Astrocyte (in vitro differentiated cells and primary cell): ENCODE results near the gene CABP4. TPM values are rescaled to one million over a fixed set of nuclear protein-coding genes. Genes with fewer than 3 reads are reported as not detected.
A peak's percentile ranks its signal among the peaks of the same experiment; 100 is the strongest.

Source experiments
- DNase-seq: peaks from one replicate; pipeline ENCODE4 v3.0.0-alpha.2; 2010; ENCODE audit warnings: low read depth
- FAIRE-seq: peaks from 2 replicates; lab custom pipeline; 2011; peaks lifted over from hg19 to GRCh38; lab: Jason Lieb, UNC
- H2AFZ ChIP-seq: 2 replicates; pipeline ENCODE4 v1.6.0; 2012; ENCODE audit warnings: low read depth, low read length, inconsistent platforms
- H3K27ac ChIP-seq: 2 replicates; pipeline ENCODE4 v1.5.1; 2011; ENCODE audit warnings: low read depth, low read length, inconsistent platforms
- H3K27me3 ChIP-seq: 2 replicates; pipeline ENCODE4 v1.6.0; 2011; ENCODE audit warnings: low read length, inconsistent platforms; ENCODE audit not compliant: insufficient read depth
- H3K36me3 ChIP-seq: 2 replicates; pipeline ENCODE4 v1.5.1; 2011; ENCODE audit warnings: low read length, inconsistent platforms; ENCODE audit not compliant: insufficient read depth
- H3K4me1 ChIP-seq: 2 replicates; pipeline ENCODE4 v1.5.1; 2011; ENCODE audit warnings: low read length, inconsistent platforms; ENCODE audit not compliant: insufficient read depth
- H3K4me2 ChIP-seq: 2 replicates; pipeline ENCODE4 v1.6.0; 2012; ENCODE audit warnings: low read length, inconsistent platforms
- H3K4me3 ChIP-seq: 2 replicates; pipeline ENCODE4 v1.5.1; 2011; ENCODE audit warnings: low read depth, mild to moderate bottlenecking, low read length, inconsistent platforms; ENCODE audit not compliant: insufficient read depth
- H3K79me2 ChIP-seq: 2 replicates; pipeline ENCODE4 v1.6.0; 2012; ENCODE audit warnings: mild to moderate bottlenecking, low read length, inconsistent platforms; ENCODE audit not compliant: insufficient read depth
- H3K9ac ChIP-seq: 2 replicates; pipeline ENCODE4 v1.6.0; 2012; ENCODE audit warnings: mild to moderate bottlenecking, low read length, inconsistent platforms
- H3K9me3 ChIP-seq: 2 replicates; pipeline ENCODE4 v1.5.1; 2012; ENCODE audit warnings: low read depth, mild to moderate bottlenecking, low read length, inconsistent platforms; ENCODE audit not compliant: insufficient read depth
- H4K20me1 ChIP-seq: 2 replicates; pipeline ENCODE4 v1.6.0; 2012; ENCODE audit warnings: low read length, inconsistent platforms; ENCODE audit not compliant: insufficient read depth
- H3K27ac Mint-ChIP-seq: one replicate; pipeline ENCODE4 v1.8.0; 2021; ENCODE audit warnings: mild to moderate bottlenecking, mixed read lengths; ENCODE audit not compliant: unreplicated experiment
- H3K27me3 Mint-ChIP-seq: one replicate; pipeline ENCODE4 v1.8.0; 2021; ENCODE audit warnings: low read depth, mixed read lengths; ENCODE audit not compliant: unreplicated experiment
- H3K36me3 Mint-ChIP-seq: one replicate; pipeline ENCODE4 v1.8.0; 2021; ENCODE audit warnings: low read depth, mixed read lengths; ENCODE audit not compliant: unreplicated experiment
- H3K4me1 Mint-ChIP-seq: one replicate; pipeline ENCODE4 v1.8.0; 2021; ENCODE audit warnings: low read depth, mixed read lengths; ENCODE audit not compliant: unreplicated experiment
- H3K4me3 Mint-ChIP-seq: one replicate; pipeline ENCODE4 v1.8.0; 2021; ENCODE audit warnings: mild to moderate bottlenecking, moderate library complexity, mixed read lengths; ENCODE audit not compliant: unreplicated experiment
- H3K9me3 Mint-ChIP-seq: one replicate; pipeline ENCODE4 v1.8.0; 2021; ENCODE audit warnings: mild to moderate bottlenecking, mixed read lengths; ENCODE audit not compliant: unreplicated experiment
- CTCF ChIP-seq: IDR thresholded peaks from 2 replicates; pipeline ENCODE4 v1.5.1; 2011; ENCODE audit warnings: low read depth, mild to moderate bottlenecking, inconsistent platforms, low read length, moderate library complexity; ENCODE audit not compliant: insufficient read depth
- EZH2 ChIP-seq: IDR thresholded peaks from 2 replicates; pipeline ENCODE4 v1.6.1; 2012; ENCODE audit warnings: mild to moderate bottlenecking, low read length, inconsistent platforms; ENCODE audit not compliant: insufficient read depth
- total RNA-seq: library from RNA; stranded (reverse); gene quantifications from 2 replicates; pipeline ENCODE4 v1.2.1, GENCODE V29; 2021

CABP4 gene
- total RNA-seq, 1 donor from 2014 or later = not detected

DNA sequence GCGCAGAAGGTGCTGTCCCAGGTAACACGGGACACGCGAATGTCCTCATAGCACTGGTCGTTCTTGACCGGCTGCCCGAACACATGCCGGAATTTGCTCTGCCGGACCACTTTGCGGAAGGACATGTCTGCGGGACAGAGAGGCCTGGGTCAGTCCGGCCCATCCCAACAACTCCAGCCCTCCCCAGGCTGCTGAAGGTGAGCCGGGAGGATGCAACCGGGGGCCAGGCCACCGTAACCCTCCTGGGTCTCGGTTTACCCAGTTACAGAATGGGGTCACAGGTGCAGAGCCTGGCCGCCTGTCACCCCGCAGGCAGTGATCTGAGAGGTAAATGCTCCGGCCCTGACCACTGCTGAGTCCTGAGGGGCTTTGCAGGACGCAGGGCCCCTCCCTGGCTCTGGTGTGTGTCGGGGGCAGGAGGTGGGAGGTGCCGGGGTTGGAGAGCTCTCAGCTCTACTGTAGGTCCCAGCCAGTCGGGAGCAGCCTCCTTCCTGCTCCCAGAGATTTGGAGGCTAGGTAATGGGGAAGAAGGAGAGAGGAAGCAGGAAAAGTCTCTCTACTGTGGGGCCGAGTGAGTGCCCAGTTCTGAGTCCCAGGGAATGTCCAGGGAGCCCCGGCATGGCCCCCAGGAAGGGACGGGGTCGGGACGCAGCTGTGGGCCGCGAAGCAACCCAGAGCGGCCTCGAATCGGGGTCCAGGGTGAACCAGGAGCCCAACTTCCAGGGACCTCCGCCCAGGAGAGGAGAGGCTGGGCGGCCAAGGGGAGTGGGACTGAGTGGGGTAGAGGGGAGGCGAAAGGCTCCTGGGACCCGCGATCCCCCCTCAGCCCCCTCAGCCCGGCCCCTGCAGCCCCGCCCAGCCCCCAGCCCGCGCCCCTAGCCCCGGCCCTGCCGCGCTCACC lies 12.4 kb upstream of the CABP4 start:
- peaks cover 15% of the 10 kb centered on the region for H3K79me2 ChIP-seq
- peak overlapping the region; percentile 97 for H3K4me2 ChIP-seq
- Mint-ChIP-seq H3K27me3 (peaks cover 4% of the 10 kb centered on the region), H3K27ac (peak overlapping the region; percentile 87), H3K9me3 (no peaks in the 10 kb centered on the region), H3K4me3 (peak overlapping the region; percentile 94), H3K4me1 (peaks cover 9% of the 10 kb centered on the region), H3K36me3 (peaks cover 1% of the 10 kb centered on the region)
- peak overlapping the region; percentile 80 for H3K4me3 ChIP-seq
- no peaks in the 10 kb centered on the region for H3K27me3 ChIP-seq
- no peak for DNase-seq
- no peaks in the 10 kb centered on the region for H3K36me3 ChIP-seq
- H2AFZ ChIP-seq = peak overlapping the region; percentile 18
- TF ChIP-seq CTCF = no peak
- TF ChIP-seq EZH2 = no peak
- peak overlapping the region; percentile 88 for H3K9ac ChIP-seq
- no peaks in the 10 kb centered on the region for H3K9me3 ChIP-seq
- no peak for FAIRE-seq
- peak overlapping the region; percentile 33 for H3K27ac ChIP-seq
- peaks cover 20% of the 10 kb centered on the region for H4K20me1 ChIP-seq
- peaks cover 12% of the 10 kb centered on the region for H3K4me1 ChIP-seq

DNA sequence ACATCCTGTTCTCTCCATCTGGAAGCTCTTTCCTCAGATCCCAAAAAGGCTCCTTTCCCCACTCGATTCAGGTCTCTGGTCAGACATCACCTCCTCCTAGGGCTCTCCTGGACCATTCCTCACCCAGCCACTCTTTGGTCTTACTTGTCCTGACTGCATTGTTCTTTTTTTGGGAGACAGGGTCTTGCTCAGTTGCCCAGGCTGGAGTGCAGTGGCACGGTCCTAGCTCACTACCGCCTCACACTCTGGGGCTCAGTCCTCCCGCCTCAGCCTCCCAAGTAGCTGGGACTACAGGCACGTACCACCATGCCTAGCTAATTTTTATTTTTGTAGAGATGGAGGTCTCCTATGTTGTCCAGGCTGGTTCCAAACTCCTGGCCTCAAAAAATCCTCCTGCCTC lies 9.6 kb upstream of the CABP4 start:
- H3K79me2 ChIP-seq = peaks cover 15% of the 10 kb centered on the region
- Mint-ChIP-seq H3K4me3 (no peak overlapping the region), H3K27ac (no peak overlapping the region)

More for the DNA sequence above, 9.6 kb upstream of the CABP4 start:
- TF ChIP-seq EZH2 (no peak), CTCF (no peak)
- FAIRE-seq = no peak
- no peak overlapping the region for H3K4me3 ChIP-seq
- H3K36me3 ChIP-seq = no peaks in the 10 kb centered on the region
- Mint-ChIP-seq H3K9me3 (no peaks in the 10 kb centered on the region), H3K36me3 (no peaks in the 10 kb centered on the region), H3K27me3 (peaks cover 6% of the 10 kb centered on the region), H3K4me1 (peaks cover 4% of the 10 kb centered on the region)
- H2AFZ ChIP-seq = no peak overlapping the region
- DNase-seq = no peak
- H3K9ac ChIP-seq = no peak overlapping the region
- H3K9me3 ChIP-seq = no peaks in the 10 kb centered on the region
- peaks cover 18% of the 10 kb centered on the region for H4K20me1 ChIP-seq
- no peaks in the 10 kb centered on the region for H3K27me3 ChIP-seq
- H3K4me1 ChIP-seq = peaks cover 12% of the 10 kb centered on the region
- no peak overlapping the region for H3K4me2 ChIP-seq
- H3K27ac ChIP-seq = no peak overlapping the region
